ENCODE data around the gene NPAS3. TPM values are rescaled to one million over a fixed set of nuclear protein-coding genes. Genes with fewer than 3 reads are reported as not detected.

Gene NPAS3
- total RNA-seq, 4 donors from 2014 or later = 0.19 to 2.1 (median 1.7) TPM; not detected in 1

GRCh38 chr14:33631441-33631840, 692.8 kb downstream of the NPAS3 start:
- no peak overlapping the region for H3K4me3 ChIP-seq
- no peaks in the 10 kb centered on the region for H3K9me3 ChIP-seq
- no peak overlapping the region for H3K27ac ChIP-seq
- TF ChIP-seq POLR2A (IDR thresholded peaks at IDR 0.05) (no peak), CTCF (IDR thresholded peaks at IDR 0.05) (no peak)
- H3K4me1 ChIP-seq = no peaks in the 10 kb centered on the region
- DNase-seq = no peak
- no peaks in the 10 kb centered on the region for H3K27me3 ChIP-seq
- no peaks in the 10 kb centered on the region for H3K36me3 ChIP-seq

GRCh38 chr14:33634631-33635030, 696.0 kb downstream of the NPAS3 start:
- H3K4me1 ChIP-seq = no peaks in the 10 kb centered on the region
- no peaks in the 10 kb centered on the region for H3K27me3 ChIP-seq
- TF ChIP-seq POLR2A (IDR thresholded peaks at IDR 0.05) = no peak
- no peak for TF ChIP-seq CTCF (IDR thresholded peaks at IDR 0.05)
- H3K4me3 ChIP-seq = no peak overlapping the region
- no peak overlapping the region for H3K27ac ChIP-seq
- H3K36me3 ChIP-seq = no peaks in the 10 kb centered on the region
- H3K9me3 ChIP-seq = no peaks in the 10 kb centered on the region
- no peak for DNase-seq

- no peaks in the 10 kb centered on the region for H3K27me3 ChIP-seq
- TF ChIP-seq POLR2A (IDR thresholded peaks at IDR 0.05) (no peak), CTCF (IDR thresholded peaks at IDR 0.05) (no peak)
- DNase-seq = no peak
- H3K36me3 ChIP-seq = no peaks in the 10 kb centered on the region
- H3K9me3 ChIP-seq = no peaks in the 10 kb centered on the region
- no peak overlapping the region for H3K27ac ChIP-seq
- H3K4me3 ChIP-seq = no peak overlapping the region
- no peaks in the 10 kb centered on the region for H3K4me1 ChIP-seq
Measured at GRCh38 chr14:33636716-33637115, 698.0 kb downstream of the NPAS3 start.

- Histone ChIP-seq H3K9me3 (no peaks in the 10 kb centered on the region), H3K4me3 (no peak overlapping the region), H3K36me3 (no peaks in the 10 kb centered on the region), H3K27me3 (no peaks in the 10 kb centered on the region), H3K27ac (no peak overlapping the region), H3K4me1 (no peaks in the 10 kb centered on the region)
- DNase-seq = no peak
- TF ChIP-seq POLR2A (IDR thresholded peaks at IDR 0.05) = no peak
Measured at GRCh38 chr14:33642080-33642479, 703.4 kb downstream of the NPAS3 start.

GRCh38 chr14:33642691-33643244, 704.1 kb downstream of the NPAS3 start:
- TF ChIP-seq CTCF (IDR thresholded peaks at IDR 0.05) (no peak), POLR2A (IDR thresholded peaks at IDR 0.05) (no peak)
- no peak overlapping the region for H3K4me3 ChIP-seq
- no peak overlapping the region for H3K27ac ChIP-seq
- DNase-seq = no peak
- no peaks in the 10 kb centered on the region for H3K36me3 ChIP-seq
- H3K27me3 ChIP-seq = no peaks in the 10 kb centered on the region
- no peaks in the 10 kb centered on the region for H3K4me1 ChIP-seq
- H3K9me3 ChIP-seq = no peaks in the 10 kb centered on the region

GRCh38 chr14:33643426-33644181, 704.9 kb downstream of the NPAS3 start:
- H3K27me3 ChIP-seq = no peaks in the 10 kb centered on the region
- no peak overlapping the region for H3K27ac ChIP-seq
- H3K9me3 ChIP-seq = no peaks in the 10 kb centered on the region
- no peaks in the 10 kb centered on the region for H3K36me3 ChIP-seq
- no peak for DNase-seq
- no peaks in the 10 kb centered on the region for H3K4me1 ChIP-seq
- H3K4me3 ChIP-seq = no peak overlapping the region
- TF ChIP-seq POLR2A (IDR thresholded peaks at IDR 0.05) (no peak), CTCF (IDR thresholded peaks at IDR 0.05) (no peak)
